DMS114 treated with DMSO at 0.1 percent for 48 hours (cell line): ENCODE data around the gene ZIK1.

Experiments
- DNase-seq: peaks from one replicate; lab custom pipeline; 2025; ENCODE audit not compliant: unreplicated experiment; lab: John Stamatoyannopoulos, UW

Gene ZIK1

GRCh38 chr19:57583521-57584416 lies at the start of gene ZIK1:
Gene ZIK1, plus strand, starts transcription at chr19:57584145. Its CDS starts 212 bp downstream, at chr19:57584357.
- peak; percentile 88 for DNase-seq

- no peak for DNase-seq
These were observed 45.9 kb upstream of the ZIK1 start for GRCh38 chr19:57537953-57538547.

- no peak for DNase-seq
These were observed 37.4 kb upstream of the ZIK1 start for GRCh38 chr19:57546513-57546912.

- no peak for DNase-seq
These were observed 31.5 kb upstream of the ZIK1 start for GRCh38 chr19:57552432-57552831.

- DNase-seq, result no peak
These were observed 26.3 kb upstream of the ZIK1 start for GRCh38 chr19:57557659-57558058.

GRCh38 chr19:57558525-57558924 lies 25.4 kb upstream of the ZIK1 start:
- DNase-seq, result no peak

- DNase-seq, result no peak
These were observed 24.9 kb upstream of the ZIK1 start for GRCh38 chr19:57559008-57559403.

- peak; percentile 84 for DNase-seq
These were observed 24.4 kb upstream of the ZIK1 start, which contains the start of gene ZNF550 for GRCh38 chr19:57559404-57560025. Gene ZNF550, minus strand, starts transcription at chr19:57559863. Its CDS starts 181 bp downstream, at chr19:57559682.

GRCh38 chr19:57560049-57560491 lies 23.9 kb upstream of the ZIK1 start:
- DNase-seq, result no peak

GRCh38 chr19:57563547-57563946 lies 20.4 kb upstream of the ZIK1 start:
- no peak for DNase-seq

- DNase-seq, result no peak
These were observed 17.3 kb upstream of the ZIK1 start for GRCh38 chr19:57566396-57567265.

- DNase-seq, result no peak
These were observed 13.2 kb upstream of the ZIK1 start for GRCh38 chr19:57570707-57571106.

GRCh38 chr19:57572415-57572947 lies 11.5 kb upstream of the ZIK1 start:
- no peak for DNase-seq

- DNase-seq, result no peak
These were observed 7.3 kb upstream of the ZIK1 start for GRCh38 chr19:57576661-57577060.

GRCh38 chr19:57578487-57579205 lies 5.3 kb upstream of the ZIK1 start, which contains the start of gene ZNF416:
Gene ZNF416, minus strand, starts transcription at chr19:57578911. Its CDS starts 207 bp downstream, at chr19:57578704.
- peak; percentile 97 for DNase-seq

- no peak for DNase-seq
These were observed 833 bp upstream of the ZIK1 start for GRCh38 chr19:57583104-57583520.

- no peak for DNase-seq
These were observed 3.6 kb downstream of the ZIK1 start for GRCh38 chr19:57587529-57587928.

- DNase-seq, result no peak
These were observed 15.4 kb downstream of the ZIK1 start for GRCh38 chr19:57599377-57599760.

GRCh38 chr19:57599761-57600383 lies 15.9 kb downstream of the ZIK1 start, which contains the start of gene ZNF530:
Gene ZNF530, plus strand, starts transcription at chr19:57599885. Its CDS starts 4,461 bp downstream, at chr19:57604346.
- peak; percentile 76 for DNase-seq
